Peyer's patch (tissue), 4 donors: ENCODE results near the gene BOLA2. TPM values are rescaled to one million over a fixed set of nuclear protein-coding genes. Genes with fewer than 3 reads are reported as not detected.
"Not testable (repeated sequence)": the region's sequence is repeated elsewhere in the genome, so short reads cannot be mapped to it uniquely, and the experiment has no call there.

ENCODE experiments used
- DNase-seq, 3 donors: peaks; one replicate each; pipeline ENCODE4 v3.0.0-alpha.2; 2017 to 2019
- H3K27ac ChIP-seq, 4 donors: fragments of 200-600 bp; sonication (generic); one replicate each; pipeline ENCODE4 v1.5.1; 2016 to 2019
- H3K27me3 ChIP-seq, 2 donors: fragments of 200-600 bp; sonication (generic); one replicate each; pipeline ENCODE4 v1.5.1; 2019
- H3K36me3 ChIP-seq, 3 donors: fragments of 200-600 bp; sonication (generic); one replicate each; pipeline ENCODE4 v1.5.1; 2016 to 2019
- H3K4me1 ChIP-seq, 4 donors: fragments of 200-600 bp; sonication (generic); one replicate each; pipeline ENCODE4 v1.5.1; 2016 to 2019
- H3K4me3 ChIP-seq, 4 donors: fragments of 200-600 bp; sonication (generic); 1 replicate in 3 of 4; 2 replicates in 1 of 4; pipeline ENCODE4 v1.5.1; 2016 to 2019; ENCODE audit warnings: mild to moderate bottlenecking in 1 of 4
- H3K9me3 ChIP-seq, 4 donors: fragments of 200-600 bp; sonication (generic); one replicate each; pipeline ENCODE4 v1.5.1; 2016 to 2019; ENCODE audit warnings: mild to moderate bottlenecking in 1 of 4
- total RNA-seq, 4 donors: library from RNA; depleted of rRNA; stranded (reverse); fragments of >200 nt; gene quantifications; one replicate each; pipeline ENCODE4 v1.1.0, GENCODE V29; 2016

The BOLA2 gene
- total RNA-seq: 10 to 100 TPM; 14.0 to 35.4 (median 24.0) TPM

- H3K36me3 ChIP-seq, H3K27ac ChIP-seq, H3K4me3 ChIP-seq, H3K27me3 ChIP-seq, H3K9me3 ChIP-seq, DNase-seq, H3K4me1 ChIP-seq: not testable (repeated sequence)
These were observed at the start of gene BOLA2, which contains the start of gene SLX1B for GRCh38 chr16:29454269-29454668. Gene BOLA2 (minus strand): TSS chr16:29454351. CDS start chr16:29454253, 98 bp downstream. Gene SLX1B (plus strand): TSS chr16:29454533.

GRCh38 chr16:29482276-29482675, 28.1 kb upstream of the BOLA2 start:
- not testable (repeated sequence) for H3K4me3 ChIP-seq, H3K36me3 ChIP-seq, H3K27me3 ChIP-seq, H3K9me3 ChIP-seq, H3K4me1 ChIP-seq, H3K27ac ChIP-seq
- peak in 2 of 3 donors; percentile 0 to 22 for DNase-seq

- not testable (repeated sequence) for H3K27me3 ChIP-seq, H3K36me3 ChIP-seq, DNase-seq, H3K9me3 ChIP-seq, H3K27ac ChIP-seq, H3K4me1 ChIP-seq, H3K4me3 ChIP-seq
These were observed 17.9 kb upstream of the BOLA2 start for GRCh38 chr16:29472065-29472464.

- peak overlapping the region in 3 of 4 donors; percentile 54 to 67 (median 62) for H3K27ac ChIP-seq
- not testable (repeated sequence) for H3K27me3 ChIP-seq, H3K36me3 ChIP-seq, H3K4me3 ChIP-seq, H3K4me1 ChIP-seq, H3K9me3 ChIP-seq
- peak in 2 of 3 donors; percentile 15 to 83 for DNase-seq
These were observed 15.5 kb upstream of the BOLA2 start for GRCh38 chr16:29469660-29470059.

GRCh38 chr16:29467654-29468366, 13.7 kb upstream of the BOLA2 start:
- H3K27ac ChIP-seq, H3K36me3 ChIP-seq, DNase-seq, H3K4me1 ChIP-seq, H3K9me3 ChIP-seq, H3K4me3 ChIP-seq, H3K27me3 ChIP-seq: not testable (repeated sequence)

- not testable (repeated sequence) for H3K27me3 ChIP-seq, H3K4me1 ChIP-seq, H3K4me3 ChIP-seq, DNase-seq, H3K9me3 ChIP-seq, H3K36me3 ChIP-seq, H3K27ac ChIP-seq
These were observed 12.8 kb upstream of the BOLA2 start for GRCh38 chr16:29466904-29467303.

- not testable (repeated sequence) for H3K27ac ChIP-seq, H3K4me1 ChIP-seq, H3K36me3 ChIP-seq, H3K4me3 ChIP-seq, H3K27me3 ChIP-seq, DNase-seq, H3K9me3 ChIP-seq
These were observed 12.1 kb upstream of the BOLA2 start for GRCh38 chr16:29465985-29466824.

- not testable (repeated sequence) for H3K4me1 ChIP-seq, H3K4me3 ChIP-seq, H3K36me3 ChIP-seq, H3K9me3 ChIP-seq, H3K27me3 ChIP-seq, H3K27ac ChIP-seq, DNase-seq
These were observed 6.5 kb upstream of the BOLA2 start for GRCh38 chr16:29460647-29461030.

- not testable (repeated sequence) for DNase-seq, H3K36me3 ChIP-seq, H3K4me1 ChIP-seq, H3K27me3 ChIP-seq, H3K4me3 ChIP-seq, H3K9me3 ChIP-seq
- peak within 1 kb of the TSS in 1 of 4 donors; percentile 55 for H3K27ac ChIP-seq
These were observed 5.8 kb upstream of the BOLA2 start, which contains the start of gene SULT1A4 for GRCh38 chr16:29459706-29460646. Gene SULT1A4 (plus strand): TSS chr16:29459913. CDS start chr16:29461386, 1,473 bp downstream.

- not testable (repeated sequence) for H3K27me3 ChIP-seq, H3K4me1 ChIP-seq, H3K9me3 ChIP-seq, H3K36me3 ChIP-seq, H3K4me3 ChIP-seq
- H3K27ac ChIP-seq: peak overlapping the region in 1 of 4 donors; percentile 71
- peak in 1 of 3 donors; percentile 13 for DNase-seq
These were observed 3.5 kb upstream of the BOLA2 start for GRCh38 chr16:29457660-29458059.

- not testable (repeated sequence) for H3K27ac ChIP-seq, DNase-seq, H3K4me1 ChIP-seq, H3K9me3 ChIP-seq, H3K27me3 ChIP-seq, H3K4me3 ChIP-seq, H3K36me3 ChIP-seq
These were observed 677 bp upstream of the BOLA2 start for GRCh38 chr16:29454828-29455227.

- not testable (repeated sequence) for H3K27ac ChIP-seq, H3K27me3 ChIP-seq, H3K4me1 ChIP-seq, H3K9me3 ChIP-seq, H3K36me3 ChIP-seq, DNase-seq, H3K4me3 ChIP-seq
These were observed 397 bp downstream of the BOLA2 start for GRCh38 chr16:29453754-29454153.

GRCh38 chr16:29425390-29425789, 28.8 kb downstream of the BOLA2 start:
- not testable (repeated sequence) for DNase-seq, H3K36me3 ChIP-seq, H3K27ac ChIP-seq, H3K27me3 ChIP-seq, H3K4me1 ChIP-seq, H3K4me3 ChIP-seq, H3K9me3 ChIP-seq

- not testable (repeated sequence) for H3K27me3 ChIP-seq, DNase-seq, H3K36me3 ChIP-seq, H3K4me3 ChIP-seq, H3K9me3 ChIP-seq, H3K4me1 ChIP-seq, H3K27ac ChIP-seq
These were observed 30.6 kb downstream of the BOLA2 start for GRCh38 chr16:29423587-29423986.
